NCI-H1092 (cell line): ENCODE measurements around the gene NRP1.

Source experiments
- DNase-seq: peaks from one replicate; lab custom pipeline; 2025; lab: John Stamatoyannopoulos, UW

NRP1 gene

DNA sequence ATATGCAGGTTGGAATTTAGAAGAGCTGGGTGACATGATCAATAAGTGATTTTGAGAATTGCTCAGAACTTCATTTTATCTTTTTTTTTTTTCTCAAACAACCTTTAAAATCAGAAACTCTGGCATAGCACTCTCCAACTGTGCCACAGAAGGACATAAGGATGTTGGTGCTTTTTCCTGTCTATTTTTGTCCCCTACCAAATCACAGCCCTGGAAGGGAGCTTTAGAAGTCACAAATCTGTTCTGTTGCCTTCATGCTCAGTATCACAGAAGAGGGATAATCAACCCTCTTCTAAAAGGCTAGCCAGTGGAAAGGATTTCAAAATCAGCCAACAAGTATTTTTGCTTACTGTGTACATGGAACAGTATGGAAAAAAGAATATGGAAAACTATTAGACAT lies 14.8 kb upstream of the NRP1 start:
- DNase-seq, result no peak

DNA sequence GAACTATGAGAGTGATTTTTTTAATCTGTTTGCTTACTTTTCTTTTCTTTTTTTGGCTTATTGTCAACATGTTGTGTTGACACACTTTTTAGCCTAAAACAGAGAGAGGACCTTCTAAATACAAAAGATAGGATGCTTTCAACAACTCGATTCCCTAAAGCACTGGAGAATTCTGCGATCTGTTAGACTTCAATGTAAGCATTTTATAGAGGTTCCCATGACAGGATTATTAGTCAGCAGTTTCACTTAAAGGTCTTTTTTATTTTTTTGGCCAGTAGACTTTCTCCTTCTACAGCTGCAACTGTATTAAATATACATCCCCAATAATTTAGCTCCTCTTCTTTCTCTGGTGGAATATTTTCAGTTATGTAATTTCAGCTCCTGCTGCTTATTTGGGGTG lies 12.7 kb upstream of the NRP1 start:
- DNase-seq, result no peak

DNA sequence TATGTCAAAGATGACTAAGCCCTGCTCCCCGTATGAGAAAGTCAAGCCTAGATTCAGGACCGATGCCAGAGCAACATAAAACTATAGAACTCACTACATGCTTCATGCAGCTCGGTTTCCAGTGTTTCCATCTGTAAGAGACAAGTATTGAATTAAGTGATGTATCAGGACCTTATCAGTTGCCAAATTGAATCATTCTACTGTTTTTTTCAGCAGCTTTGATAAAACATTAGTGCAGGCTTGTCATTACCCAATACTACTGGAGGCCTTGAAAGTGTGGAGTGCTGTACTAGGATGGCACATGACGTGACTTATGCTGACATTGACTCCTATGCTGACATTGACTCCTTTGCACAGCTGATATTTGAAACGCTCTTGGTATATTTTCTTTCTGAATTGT lies 10.8 kb upstream of the NRP1 start:
- DNase-seq, result no peak

DNA sequence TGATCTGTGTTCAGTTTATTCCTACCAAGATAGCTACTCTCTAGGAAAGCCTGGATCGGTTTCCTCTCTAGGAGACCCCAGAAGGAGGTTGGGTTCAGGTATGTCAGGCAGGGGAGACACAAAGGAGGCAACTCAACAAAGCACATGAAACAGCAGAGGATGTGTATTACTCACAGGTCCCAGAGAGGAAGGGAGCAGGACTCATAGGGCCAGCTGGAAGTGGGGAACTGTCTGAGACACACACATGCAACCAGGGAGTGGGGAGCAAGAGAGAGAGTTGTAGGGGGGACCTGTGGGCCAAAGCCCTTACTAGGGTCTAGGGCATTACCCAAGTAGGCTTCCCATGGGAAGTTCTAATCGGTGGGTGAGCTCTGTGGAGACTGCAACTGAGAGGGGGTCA lies 10.2 kb upstream of the NRP1 start:
- no peak for DNase-seq

DNA sequence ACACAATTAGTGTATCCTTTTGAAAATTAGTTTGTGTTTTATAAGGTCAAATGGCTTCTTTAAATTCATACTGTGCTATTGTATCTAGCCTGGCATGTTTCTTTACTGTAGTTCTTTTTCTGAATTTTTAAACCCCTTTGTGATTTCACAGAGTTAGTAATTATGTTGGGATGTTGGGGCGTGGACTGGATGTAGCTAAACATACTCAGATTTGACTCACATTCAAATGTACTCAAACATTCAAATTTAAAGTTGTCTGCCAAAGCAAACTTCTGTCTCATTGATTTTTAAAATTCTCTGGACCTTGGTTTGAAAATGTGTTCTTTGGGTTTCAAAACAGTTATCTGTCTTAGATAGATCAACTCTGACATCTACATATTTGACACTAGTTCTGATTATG lies 7.2 kb upstream of the NRP1 start:
- DNase-seq, result no peak

DNA sequence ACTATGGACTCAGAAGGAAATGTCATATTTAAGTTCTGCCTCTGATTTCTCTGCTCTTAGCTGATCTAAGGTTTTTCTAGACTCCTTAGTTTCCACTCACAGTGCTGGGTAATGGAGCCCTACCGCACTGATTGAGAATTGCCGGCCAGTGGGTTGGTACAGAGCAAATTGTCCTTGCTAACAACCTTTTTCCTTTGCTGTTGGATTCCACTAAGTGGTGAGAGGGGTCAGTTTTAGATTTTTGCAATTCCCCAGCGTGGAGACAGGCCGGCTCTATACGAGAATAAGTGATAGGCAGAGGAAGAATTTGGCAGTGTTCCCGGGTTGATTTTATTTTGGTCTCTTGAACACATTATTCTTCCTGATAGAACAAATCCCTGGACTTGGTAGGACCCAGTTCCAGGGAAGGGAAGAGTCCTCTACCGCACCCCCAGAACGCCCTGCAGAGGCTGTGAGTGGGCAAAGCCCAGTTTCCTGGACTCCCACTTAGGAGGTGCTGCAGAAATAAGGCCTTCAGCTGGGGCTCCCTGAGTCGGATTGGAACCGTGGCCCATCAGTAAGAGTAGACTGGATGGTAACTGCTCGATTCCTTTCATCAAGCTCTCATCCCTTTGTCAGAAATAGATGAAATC lies 3.0 kb upstream of the NRP1 start:
- no peak for DNase-seq

DNA sequence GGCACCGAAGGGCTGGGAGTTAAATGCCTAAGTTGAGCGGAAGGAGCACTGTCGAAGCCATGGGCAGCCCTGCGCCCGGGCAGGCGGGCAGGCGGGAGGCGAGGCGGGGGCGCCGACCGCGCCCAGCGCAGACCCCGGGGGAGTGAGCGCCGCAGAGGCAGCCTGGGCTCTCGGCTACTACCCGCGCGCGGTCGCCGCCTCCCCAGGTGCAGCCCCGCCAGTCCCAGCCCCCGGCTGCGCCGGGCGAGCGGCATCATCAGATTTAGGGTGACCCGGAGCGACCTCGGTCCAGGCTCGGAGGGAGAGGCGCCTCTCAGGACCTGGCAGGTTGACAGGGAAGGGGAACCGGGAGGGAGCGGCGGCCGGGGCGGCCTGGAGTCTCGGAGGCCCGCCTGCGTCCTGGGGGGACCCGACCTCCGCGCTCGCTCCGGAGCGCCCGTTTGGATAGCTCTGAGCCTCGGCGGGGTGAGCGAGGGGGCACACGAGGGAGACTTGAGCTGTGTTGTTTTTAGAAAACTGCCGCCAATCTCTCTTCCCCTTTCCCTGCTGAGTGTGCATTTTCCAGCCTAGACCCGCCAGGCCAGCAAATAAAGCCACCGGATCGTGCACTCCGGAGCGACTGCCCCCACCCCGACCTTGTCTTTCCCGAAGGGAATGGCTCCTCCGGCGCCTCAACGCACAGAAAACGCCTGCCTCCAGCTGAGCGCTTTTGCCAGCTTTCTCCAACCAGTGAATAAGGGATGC lies 2.3 kb upstream of the NRP1 start:
- peak; percentile 19 for DNase-seq

DNA sequence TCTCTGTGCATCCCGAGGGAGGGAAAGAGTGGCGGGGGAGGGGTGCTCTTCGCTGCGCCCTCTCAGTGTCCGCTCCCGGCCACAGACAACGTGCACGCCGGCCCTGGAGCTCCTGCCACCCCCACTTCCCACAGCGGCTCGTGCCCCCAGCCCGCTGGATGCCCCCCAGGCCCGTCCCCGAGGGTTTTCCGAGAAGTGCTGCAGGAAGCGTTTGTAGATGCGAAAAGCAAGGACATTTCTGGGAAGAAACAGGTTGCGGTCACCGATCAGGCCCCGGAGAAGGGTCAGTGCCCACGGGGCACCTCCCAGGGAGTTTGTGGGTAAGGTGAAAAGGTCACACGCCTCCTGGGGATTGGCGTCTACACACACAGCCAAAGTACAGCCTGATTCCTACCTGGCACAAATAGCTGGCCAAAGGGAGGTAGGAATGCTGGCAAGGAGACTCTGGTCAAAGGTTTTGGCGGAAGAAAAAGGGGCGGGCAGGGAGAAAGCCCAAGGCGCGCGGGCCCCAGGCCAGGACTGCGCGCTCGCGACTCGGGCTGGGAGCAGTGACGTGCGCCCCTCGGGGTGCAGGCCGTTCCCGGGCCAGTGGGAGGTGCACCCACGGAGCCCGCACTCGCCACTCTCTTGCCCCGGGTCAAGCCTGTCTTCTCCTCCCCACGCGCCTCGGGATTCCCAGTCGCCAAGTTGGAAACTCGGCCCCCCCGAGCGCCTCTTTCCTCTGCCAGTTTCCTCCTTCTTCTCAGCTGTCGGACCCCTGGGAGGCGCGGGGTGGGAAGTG lies 1.5 kb upstream of the NRP1 start:
- peak; percentile 26 for DNase-seq

DNA sequence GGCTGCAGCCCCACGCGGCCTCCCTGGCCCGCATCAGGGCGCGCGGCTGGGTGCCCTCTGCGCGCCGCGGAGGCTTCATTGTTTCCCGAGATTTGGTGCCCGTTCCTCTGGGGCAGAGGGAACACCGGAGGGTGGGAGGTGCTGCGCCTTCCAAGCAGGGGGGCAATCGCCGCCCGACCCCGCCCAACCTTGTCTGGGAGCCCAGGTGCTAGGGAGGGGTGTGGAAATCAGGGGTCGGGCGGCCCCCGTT lies 1.0 kb upstream of the NRP1 start:
- peak; percentile 37 for DNase-seq

DNA sequence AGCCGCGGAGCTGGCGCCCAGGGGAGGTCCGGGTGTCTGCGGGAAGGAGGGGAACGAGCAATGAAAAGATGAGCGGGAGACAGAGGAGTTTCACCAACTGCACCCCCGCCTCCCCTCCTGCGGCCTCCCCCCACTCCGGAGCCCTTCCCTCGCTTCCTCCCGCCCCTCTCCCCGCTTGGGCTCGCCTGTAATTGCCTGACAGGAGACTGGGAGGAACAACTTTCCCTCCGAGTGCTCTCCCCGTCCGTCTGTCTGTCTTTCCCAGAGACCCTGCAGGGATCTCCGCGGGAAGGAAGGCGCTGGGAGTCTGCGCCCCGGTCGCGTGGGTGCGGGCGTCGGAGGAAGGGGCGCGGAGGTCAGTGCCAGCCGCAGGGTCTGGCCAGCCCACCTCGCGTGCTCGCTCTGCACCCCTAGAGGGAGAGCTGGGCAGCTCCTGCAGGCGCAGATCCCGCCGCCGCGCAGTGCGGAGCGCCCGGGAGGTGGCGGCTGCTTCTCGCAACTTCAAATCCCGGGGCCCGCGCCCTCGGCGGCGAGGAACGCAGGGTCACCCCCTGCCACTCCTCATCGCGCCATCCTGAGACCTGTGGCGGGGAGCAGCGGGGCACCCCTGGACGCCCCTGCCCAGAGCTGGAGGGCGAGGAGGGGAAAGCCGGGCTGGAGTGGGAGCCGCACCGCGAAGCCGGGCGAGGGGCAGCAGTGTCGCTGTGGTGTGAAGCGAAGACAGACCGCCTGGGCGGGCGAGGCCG lies 511 bp upstream of the NRP1 start:
- peak; percentile 50 for DNase-seq

DNA sequence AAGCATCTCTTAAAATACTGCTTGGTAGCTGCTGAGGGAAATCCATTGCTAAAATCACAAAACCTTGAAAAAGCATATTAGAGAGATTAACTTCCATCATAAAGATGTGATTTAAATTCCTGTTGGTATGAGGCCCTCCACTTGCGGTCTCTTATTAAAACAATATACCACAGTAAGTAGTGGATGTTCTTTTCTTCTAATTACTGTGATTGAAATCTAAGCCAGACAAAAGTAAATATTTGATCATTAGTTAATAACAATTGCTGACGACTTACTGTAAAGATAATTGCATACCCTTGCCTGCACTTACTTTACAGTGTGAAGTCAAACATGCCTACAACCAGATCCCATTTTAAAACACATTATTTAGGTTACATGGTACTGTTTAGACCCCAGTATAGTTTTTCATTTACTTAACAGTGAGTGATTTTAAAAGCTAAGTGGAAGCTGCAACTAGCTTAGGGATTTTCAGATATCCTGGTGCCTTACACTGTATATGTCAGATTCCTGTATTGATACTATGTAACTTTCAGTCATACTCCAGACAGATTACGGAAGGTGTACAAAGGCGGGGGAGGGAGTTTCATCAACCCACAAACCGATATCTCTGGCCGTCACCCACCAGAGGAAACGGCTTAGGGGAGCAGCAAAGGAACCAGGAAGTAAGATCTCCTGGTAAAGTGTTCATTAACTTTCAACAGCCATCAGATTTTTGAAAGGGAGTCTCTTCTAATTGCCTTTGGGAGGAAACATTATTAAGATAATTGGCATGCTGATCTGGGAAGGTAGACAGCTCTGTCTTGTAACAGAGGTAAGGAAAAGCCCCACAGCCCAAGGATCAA lies 986 bp downstream of the NRP1 start:
- DNase-seq, result no peak

DNA sequence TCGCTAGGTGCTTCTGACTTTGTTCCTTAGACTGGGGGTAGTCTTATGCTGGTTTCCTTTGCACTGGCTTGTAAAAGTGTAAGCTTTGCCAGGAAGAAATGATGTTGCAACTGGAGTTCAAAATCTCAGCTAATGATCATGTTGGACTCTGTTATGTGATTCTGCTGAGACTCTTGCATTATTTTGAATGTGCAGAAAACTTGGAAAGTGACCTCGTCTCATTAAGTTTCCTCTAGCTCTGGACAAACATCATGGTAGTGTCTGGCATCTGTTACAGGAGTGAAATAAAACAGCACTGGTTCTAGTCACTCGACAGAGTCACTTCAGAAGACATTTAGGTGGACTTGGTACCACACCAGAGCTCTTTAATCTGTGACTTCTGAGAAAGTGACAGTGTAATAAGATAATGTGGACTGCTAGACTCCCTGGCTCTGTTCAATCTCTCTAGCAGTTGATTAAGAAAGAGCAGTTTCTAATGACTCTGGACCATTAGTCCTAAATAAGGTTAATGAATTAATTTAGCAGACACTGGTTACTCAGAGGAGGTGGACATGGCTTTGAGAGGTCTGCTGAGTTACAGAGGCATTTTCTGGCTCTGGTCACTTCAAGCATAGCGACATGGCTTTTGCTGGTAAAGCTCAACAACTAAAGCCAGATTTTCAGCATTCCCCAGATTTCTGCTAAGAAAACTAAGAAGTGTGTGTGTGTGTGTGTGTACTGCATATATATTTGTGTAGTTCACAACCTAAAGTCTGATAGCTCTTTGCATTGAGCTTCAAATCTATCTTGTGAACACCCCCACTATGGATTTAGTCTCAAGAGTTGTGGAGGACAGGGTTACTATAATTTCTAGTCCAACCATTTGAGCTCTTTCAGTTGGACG lies 2.0 kb downstream of the NRP1 start:
- no peak for DNase-seq

DNA sequence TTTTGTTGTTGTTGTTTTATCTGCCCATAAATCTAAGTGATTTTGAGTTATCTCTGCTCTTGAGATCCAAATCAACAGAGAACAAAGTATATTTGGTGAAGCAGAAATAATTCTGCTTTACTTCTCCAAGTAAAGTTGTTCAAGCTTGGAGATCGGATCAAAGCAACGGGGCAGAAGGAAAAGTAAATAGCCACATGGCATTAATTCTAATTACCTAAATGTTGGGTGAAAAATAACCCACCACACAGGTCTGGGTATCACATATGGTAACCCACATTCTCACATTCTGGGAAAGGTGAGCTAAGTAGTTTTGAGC lies 3.1 kb downstream of the NRP1 start:
- no peak for DNase-seq

DNA sequence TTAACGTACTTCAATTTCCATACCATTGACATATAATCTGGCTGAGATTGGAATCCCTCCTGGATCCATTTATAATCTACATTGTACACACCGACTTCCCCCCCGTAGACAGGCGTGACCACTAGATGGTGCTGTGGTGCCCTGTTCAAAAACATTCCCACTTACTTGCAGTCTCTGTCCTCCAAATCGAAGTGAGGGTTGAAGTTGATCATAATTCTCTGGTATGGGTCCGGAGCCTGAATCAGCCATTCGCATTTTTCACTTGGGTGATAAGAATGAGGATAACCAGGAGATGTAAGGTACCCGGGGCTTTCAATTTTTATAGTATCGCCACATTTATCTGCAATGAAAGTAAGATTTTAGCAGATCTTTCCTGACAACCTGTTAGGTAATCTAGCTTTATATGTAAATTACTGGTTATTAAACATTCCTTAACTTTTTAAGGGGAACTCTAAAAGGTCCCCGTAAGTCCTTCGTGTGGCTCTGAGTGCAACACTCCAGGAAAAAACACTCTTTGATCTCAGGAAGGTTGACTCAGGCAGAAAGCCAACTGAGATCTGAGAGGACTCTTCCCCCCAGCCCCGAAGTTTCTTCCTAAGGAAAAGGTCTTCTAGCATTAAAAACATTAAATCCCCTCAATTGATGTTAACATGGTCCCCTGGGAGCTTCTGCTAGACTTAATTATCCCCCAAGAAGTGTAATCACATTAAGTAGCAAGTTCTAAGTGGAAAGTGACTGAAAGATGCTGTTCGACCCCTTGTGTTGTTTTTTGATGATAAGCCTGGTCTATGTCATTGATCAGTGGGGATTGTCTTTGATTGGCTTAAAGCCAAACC lies 3.7 kb downstream of the NRP1 start:
- peak; percentile 56 for DNase-seq

DNA sequence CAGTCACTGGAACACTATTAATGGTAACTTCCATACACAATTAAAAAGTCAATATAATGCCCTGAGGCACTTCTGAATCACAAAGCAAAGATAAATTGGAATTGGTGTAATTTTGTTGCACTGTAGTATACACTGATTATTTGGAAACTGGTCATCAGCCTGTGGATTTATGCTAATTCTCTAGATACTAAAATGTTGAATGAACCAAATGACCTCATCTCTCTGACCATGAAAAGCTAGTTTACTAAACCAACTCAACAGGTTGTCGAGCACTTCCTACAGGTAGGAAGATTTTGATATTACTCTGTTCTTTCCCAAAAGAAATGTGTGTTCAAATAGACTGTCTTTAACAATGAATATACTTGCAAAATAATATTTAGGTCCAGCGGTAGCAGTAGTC lies 5.3 kb downstream of the NRP1 start:
- DNase-seq, result no peak

DNA sequence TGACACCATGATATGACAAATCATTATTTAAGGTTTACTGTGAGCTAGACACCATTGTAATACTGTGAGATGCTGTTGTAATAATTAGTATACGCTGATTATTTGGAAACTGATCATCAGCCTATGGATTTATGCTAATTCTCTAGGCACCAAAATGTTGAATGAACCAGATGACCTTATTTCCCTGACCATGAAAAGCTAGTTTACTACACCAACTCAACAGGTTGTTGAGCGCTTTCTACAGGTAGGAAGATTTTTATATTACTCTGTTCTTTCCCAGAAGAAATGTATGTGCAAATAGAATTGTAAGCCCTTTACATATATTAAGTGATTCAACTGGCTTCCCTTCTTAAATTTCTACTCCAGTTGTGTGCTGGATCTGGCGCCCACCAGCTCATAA lies 6.2 kb downstream of the NRP1 start:
- no peak for DNase-seq

DNA sequence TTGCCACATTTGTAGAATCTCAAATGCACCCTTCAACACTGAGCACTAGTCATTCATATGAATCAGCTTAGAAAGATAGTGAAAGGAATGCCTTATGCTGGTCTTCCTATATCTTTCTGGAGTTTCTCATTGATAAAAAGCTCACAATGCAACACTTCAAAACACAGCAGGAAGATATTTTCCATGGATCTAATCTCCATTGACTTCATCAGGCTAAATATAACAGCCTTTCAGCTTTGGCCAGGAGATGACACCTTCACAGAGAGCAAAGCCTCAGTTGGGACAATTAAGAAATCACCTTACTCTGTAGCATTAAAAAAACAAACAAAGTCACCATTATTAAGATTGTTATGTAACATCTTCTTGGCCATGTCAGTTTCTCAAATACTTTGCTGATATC lies 6.7 kb downstream of the NRP1 start:
- DNase-seq, result no peak

DNA sequence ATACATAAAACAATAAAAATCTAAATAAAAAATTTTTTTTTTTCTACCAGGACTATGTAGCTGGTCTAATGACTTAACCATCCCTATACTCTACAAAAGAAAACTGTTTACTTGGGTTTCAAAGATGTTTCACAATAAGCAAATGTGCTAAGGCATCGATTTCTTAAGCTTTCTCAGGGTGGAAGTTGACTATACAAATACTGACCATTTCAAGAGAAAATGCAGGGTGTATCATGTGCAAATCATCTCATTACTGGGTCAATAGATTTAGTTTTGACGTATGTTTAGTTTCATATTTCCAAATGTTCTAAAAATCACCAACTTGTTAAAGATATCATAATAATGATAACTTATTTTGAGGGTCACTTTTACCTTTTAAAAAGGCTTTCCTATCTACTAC lies 7.5 kb downstream of the NRP1 start:
- DNase-seq, result no peak

DNA sequence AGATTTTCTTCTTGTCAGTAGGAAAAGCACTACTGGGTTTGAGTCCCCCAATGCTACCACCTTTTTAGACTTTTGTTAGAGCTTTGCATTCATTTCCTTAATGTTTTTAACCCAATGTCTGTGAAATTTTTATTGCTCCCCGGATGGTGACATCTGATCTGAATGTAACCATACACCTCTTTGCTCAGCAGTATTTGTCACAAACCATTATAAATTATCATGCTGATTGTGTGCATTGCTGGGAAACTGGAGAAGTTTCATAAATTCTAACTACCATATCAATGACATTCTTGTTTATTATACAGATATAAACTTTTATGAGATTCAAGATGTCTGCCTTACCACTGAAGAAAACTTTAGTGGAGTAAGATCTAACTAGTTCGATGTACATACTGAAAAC lies 8.5 kb downstream of the NRP1 start:
- DNase-seq, result no peak

DNA sequence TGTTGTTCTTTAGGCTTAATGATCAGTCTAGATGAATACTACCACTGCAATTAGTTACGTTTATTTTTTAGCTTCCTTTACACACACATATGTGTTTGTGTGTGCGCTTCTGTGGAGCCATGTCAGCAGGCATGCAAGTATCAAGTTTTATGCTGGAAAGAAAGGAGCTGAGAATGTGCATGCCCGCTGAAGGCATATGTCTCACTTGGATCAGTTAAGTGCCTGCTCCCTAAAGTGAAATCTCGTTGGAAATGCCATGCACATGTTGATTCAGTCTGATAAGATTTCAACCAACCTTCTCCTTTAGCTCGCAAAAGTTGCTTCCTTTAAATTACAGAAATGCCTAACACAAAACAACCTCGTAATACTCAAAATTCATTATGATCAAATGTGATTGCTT lies 10.7 kb downstream of the NRP1 start:
- no peak for DNase-seq
